Activated gamma-delta T cell treated with anti-CD3 and anti-CD28 coated beads, Interleukin-2, amount 50 U/mL, for 16 hours (primary cell): Measurements from ENCODE around the gene RBFOX1.

Source experiments
- DNase-seq: peaks from one replicate; pipeline ENCODE4 v3.0.0-alpha.2; 2020; ENCODE audit warnings: low read depth

The RBFOX1 gene

GRCh38 chr16:7689234-7689633, 356.6 kb downstream of the RBFOX1 start:
- DNase-seq: no peak

GRCh38 chr16:7691533-7691932, 358.9 kb downstream of the RBFOX1 start:
- DNase-seq: no peak

- no peak for DNase-seq
Observed at GRCh38 chr16:7703672-7704071, 371.0 kb downstream of the RBFOX1 start.

- no peak for DNase-seq
Observed at GRCh38 chr16:7705885-7706284, 373.2 kb downstream of the RBFOX1 start.

- no peak for DNase-seq
Observed at GRCh38 chr16:7709186-7709585, 376.5 kb downstream of the RBFOX1 start.

- no peak for DNase-seq
Observed at GRCh38 chr16:7713244-7713643, 380.6 kb downstream of the RBFOX1 start.

- no peak for DNase-seq
Observed at GRCh38 chr16:7714775-7715174, 382.1 kb downstream of the RBFOX1 start.

- no peak for DNase-seq
Observed at GRCh38 chr16:7716660-7717550, 384.3 kb downstream of the RBFOX1 start.

- no peak for DNase-seq
Observed at GRCh38 chr16:7722761-7723160, 390.1 kb downstream of the RBFOX1 start.

GRCh38 chr16:7731141-7731540, 398.5 kb downstream of the RBFOX1 start:
- DNase-seq: no peak

- no peak for DNase-seq
Observed at GRCh38 chr16:7736138-7736665, 403.6 kb downstream of the RBFOX1 start.

- no peak for DNase-seq
Observed at GRCh38 chr16:7742626-7743025, 410.0 kb downstream of the RBFOX1 start.

- no peak for DNase-seq
Observed at GRCh38 chr16:7744546-7745264, 412.1 kb downstream of the RBFOX1 start.

- no peak for DNase-seq
Observed at GRCh38 chr16:7745276-7745675, 412.6 kb downstream of the RBFOX1 start.

GRCh38 chr16:7746941-7747340, 414.3 kb downstream of the RBFOX1 start:
- no peak for DNase-seq

- DNase-seq: no peak
Observed at GRCh38 chr16:7748522-7748921, 415.9 kb downstream of the RBFOX1 start.

GRCh38 chr16:7755347-7755882, 422.8 kb downstream of the RBFOX1 start:
- no peak for DNase-seq
